Measurements from ENCODE around the gene SNORC. TPM values are rescaled to one million over a fixed set of nuclear protein-coding genes. Genes with fewer than 3 reads are reported as not detected.

Gene SNORC
- total RNA-seq, 4 donors from 2014 or later = 6.9 to 24.0 (median 10.7) TPM

DNA sequence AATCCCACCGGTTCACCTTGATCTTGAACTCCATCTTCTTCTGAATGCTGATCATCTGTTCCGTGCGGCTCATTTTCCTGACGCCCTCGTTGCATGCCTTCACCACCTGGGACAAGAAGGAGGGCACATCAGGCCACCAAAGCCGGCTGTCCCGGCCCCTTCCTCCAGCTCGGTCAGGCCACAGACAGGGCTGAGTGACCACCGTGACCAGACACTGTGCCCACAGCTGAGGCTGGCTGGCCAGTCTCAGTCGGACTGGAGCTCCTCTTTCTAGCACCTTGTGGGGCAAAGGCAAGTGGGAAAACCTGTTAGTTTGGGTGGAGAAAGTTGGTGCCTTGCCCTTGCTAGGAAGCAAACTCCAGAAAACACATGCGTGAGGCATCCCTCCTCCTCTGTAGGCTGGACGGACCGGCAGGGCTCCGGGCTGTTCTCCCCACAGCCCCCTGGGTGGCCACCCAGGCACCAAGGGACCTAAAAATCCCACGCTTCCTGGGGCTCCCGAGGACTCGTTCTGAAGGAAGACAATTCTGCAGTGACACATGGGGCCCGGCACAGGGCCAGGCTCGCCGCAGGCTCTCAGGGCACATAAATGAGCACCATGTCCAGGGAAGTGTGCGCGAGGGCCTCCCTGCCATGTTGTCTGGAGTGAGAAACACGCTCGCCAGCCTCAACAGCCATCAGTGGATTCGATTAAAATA is 15.3 kb downstream of the SNORC start:
- Histone ChIP-seq H3K4me1 (no peaks in the 10 kb centered on the region), H3K9me3 (no peaks in the 10 kb centered on the region), H3K4me3 (no peak overlapping the region), H3K36me3 (peaks cover 0 to 54% (median 0%) of the 10 kb centered on the region in 3 donors), H3K27ac (no peak overlapping the region), H3K27me3 (no peaks in the 10 kb centered on the region)
- 84% methylated on average over 24 of the region's 25 CpGs for WGBS, 2 donors
- no peak for TF ChIP-seq EP300 (IDR thresholded peaks at IDR 0.05)
- TF ChIP-seq POLR2A (IDR thresholded peaks at IDR 0.05) = no peak
- TF ChIP-seq, protein P1, sequence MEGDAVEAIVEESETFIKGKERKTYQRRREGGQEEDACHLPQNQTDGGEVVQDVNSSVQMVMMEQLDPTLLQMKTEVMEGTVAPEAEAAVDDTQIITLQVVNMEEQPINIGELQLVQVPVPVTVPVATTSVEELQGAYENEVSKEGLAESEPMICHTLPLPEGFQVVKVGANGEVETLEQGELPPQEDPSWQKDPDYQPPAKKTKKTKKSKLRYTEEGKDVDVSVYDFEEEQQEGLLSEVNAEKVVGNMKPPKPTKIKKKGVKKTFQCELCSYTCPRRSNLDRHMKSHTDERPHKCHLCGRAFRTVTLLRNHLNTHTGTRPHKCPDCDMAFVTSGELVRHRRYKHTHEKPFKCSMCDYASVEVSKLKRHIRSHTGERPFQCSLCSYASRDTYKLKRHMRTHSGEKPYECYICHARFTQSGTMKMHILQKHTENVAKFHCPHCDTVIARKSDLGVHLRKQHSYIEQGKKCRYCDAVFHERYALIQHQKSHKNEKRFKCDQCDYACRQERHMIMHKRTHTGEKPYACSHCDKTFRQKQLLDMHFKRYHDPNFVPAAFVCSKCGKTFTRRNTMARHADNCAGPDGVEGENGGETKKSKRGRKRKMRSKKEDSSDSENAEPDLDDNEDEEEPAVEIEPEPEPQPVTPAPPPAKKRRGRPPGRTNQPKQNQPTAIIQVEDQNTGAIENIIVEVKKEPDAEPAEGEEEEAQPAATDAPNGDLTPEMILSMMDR (IDR thresholded peaks at IDR 0.05) = no peak
- DNase-seq (ENCODE audit: low spot score in 2 of 2) = peak in 1 of 2 donors; percentile 10

DNA sequence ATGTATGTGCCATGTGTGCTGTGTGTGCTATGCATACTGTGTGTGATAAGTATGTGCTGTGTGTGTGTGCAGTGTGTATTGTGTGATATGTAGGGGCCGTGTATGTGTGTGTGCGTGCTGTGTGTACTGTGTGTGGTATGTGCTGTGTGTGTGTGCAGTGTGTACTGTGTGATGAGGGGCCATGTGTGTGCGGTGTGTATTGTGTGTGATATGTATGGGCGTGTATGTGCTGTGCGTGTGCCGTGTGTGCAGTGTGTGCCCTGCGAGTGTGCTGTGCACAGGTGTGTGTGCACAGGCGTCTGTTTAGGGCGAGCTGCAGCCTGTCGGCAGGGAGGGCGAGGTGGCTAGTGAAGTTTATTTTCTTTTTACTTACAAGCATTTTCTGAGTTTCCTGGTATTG is 16.1 kb downstream of the SNORC start:
- Histone ChIP-seq H3K27ac (no peak overlapping the region), H3K9me3 (no peaks in the 10 kb centered on the region), H3K36me3 (peaks cover 0 to 54% (median 0%) of the 10 kb centered on the region in 3 donors), H3K27me3 (no peaks in the 10 kb centered on the region), H3K4me3 (no peak overlapping the region), H3K4me1 (peaks cover 0 to 6% (median 0%) of the 10 kb centered on the region in 4 donors)
- 89% methylated on average over 11 of the region's 11 CpGs for WGBS, 2 donors
- TF ChIP-seq EP300 (IDR thresholded peaks at IDR 0.05) = no peak
- TF ChIP-seq POLR2A (IDR thresholded peaks at IDR 0.05) = no peak
- TF ChIP-seq, protein P1 (IDR thresholded peaks at IDR 0.05) = no peak
- no peak for DNase-seq (ENCODE audit: low spot score in 2 of 2)

- no peak for TF ChIP-seq EP300 (IDR thresholded peaks at IDR 0.05)
- TF ChIP-seq, protein P1 (IDR thresholded peaks at IDR 0.05) = no peak
- no peak for TF ChIP-seq POLR2A (IDR thresholded peaks at IDR 0.05)
- DNase-seq (ENCODE audit: low spot score in 2 of 2) = no peak
- Histone ChIP-seq H3K4me3 (no peak overlapping the region), H3K36me3 (peaks cover 0 to 54% (median 0%) of the 10 kb centered on the region in 3 donors), H3K9me3 (no peaks in the 10 kb centered on the region), H3K4me1 (peaks cover 0 to 11% (median 0%) of the 10 kb centered on the region in 4 donors), H3K27ac (no peak overlapping the region), H3K27me3 (no peaks in the 10 kb centered on the region)
- WGBS, 2 donors = 79 to 89% methylated on average over 7 of the region's 7 CpGs
These were observed 16.6 kb downstream of the SNORC start for GRCh38 chr2:232886632-232887031.

DNA sequence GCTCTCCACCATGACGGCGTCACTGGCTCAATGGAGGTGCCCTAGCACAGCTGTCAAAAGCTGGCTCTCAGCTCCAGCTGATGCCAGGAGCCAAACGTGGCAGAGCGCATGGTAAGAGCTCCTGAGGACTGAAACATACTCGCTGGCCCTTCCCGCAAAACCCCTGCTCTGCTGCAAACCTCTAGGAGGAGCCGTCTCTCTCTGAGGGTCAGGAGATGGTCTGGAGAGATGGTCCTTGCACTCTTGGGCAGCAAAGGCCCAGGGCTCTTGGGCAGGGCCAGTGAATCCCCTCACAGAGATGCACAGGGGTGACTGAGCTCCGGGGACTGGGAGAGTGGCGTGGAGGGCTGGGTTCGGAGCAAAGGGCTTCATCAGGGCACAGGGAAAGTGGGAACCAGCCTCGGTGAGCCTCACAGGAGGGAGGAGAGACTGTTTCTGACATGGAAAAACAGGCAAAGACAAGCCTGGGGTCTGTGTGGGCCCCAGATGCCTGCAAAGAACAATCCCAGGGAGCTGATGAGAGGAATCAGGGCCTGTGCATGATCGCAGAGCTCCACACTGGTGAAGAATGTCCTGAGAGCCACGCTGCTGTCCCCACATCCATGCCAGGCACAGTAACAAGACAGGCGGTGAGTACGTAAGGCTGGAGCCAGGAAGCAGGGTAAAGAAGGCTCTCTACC is 17.2 kb downstream of the SNORC start:
- no peak for DNase-seq (ENCODE audit: low spot score in 2 of 2)
- no peak overlapping the region for H3K27ac ChIP-seq
- peaks cover 0 to 53% (median 0%) of the 10 kb centered on the region in 3 donors for H3K36me3 ChIP-seq
- no peak overlapping the region for H3K4me3 ChIP-seq
- no peak for TF ChIP-seq POLR2A (IDR thresholded peaks at IDR 0.05)
- TF ChIP-seq, protein P1 (IDR thresholded peaks at IDR 0.05) = no peak
- 72 to 78% methylated on average over 12 to 15 of the region's 15 CpGs for WGBS, 2 donors
- H3K27me3 ChIP-seq = no peaks in the 10 kb centered on the region
- H3K4me1 ChIP-seq = peaks cover 0 to 13% (median 0%) of the 10 kb centered on the region in 4 donors
- no peaks in the 10 kb centered on the region for H3K9me3 ChIP-seq

Data from tibial nerve (tissue), 4 donors.